OCI-LY1 (cell line): ENCODE data around the gene UBASH3B.

ENCODE experiments used
- CTCF ChIP-seq: fragments of 200-600 bp; sonication (generic), shearing (Covaris generic); IDR thresholded peaks from 2 replicates; pipeline ENCODE4 v1.5.1; 2017; ENCODE audit warnings: mild to moderate bottlenecking, antibody characterized with exemption, low read length, moderate library complexity, mixed read lengths
- EZH2 ChIP-seq: fragments of 200-600 bp; sonication (generic), shearing (Covaris generic); IDR thresholded peaks from 2 replicates; pipeline ENCODE4 v1.8.0; 2017; ENCODE audit warnings: borderline replicate concordance, mixed run types, mild to moderate bottlenecking, antibody characterized with exemption, low read length, moderate library complexity, mixed read lengths

- TF ChIP-seq CTCF, result no peak
- no peak for TF ChIP-seq EZH2
These were observed 18.0 kb upstream of the UBASH3B start for GRCh38 chr11:122637541-122637940.
